Stimulated activated CD8-positive, alpha-beta memory T cell treated with anti-CD3 and anti-CD28 coated beads, Interleukin-12 subunit alpha, Interleukin-12 subunit beta, amount 100 ng/mL, for 24 hours (primary cell): ENCODE results near the gene UFD1.

ENCODE experiments used
- DNase-seq: peaks from one replicate; pipeline ENCODE4 v3.0.0-alpha.2; 2020; ENCODE audit errors: extremely low read depth

UFD1 gene

GRCh38 chr22:19516378-19517170 lies 37.6 kb upstream of the UFD1 start:
- DNase-seq = no peak

- DNase-seq = no peak
Observed at GRCh38 chr22:19515654-19516377, 36.8 kb upstream of the UFD1 start.

GRCh38 chr22:19514831-19515565 lies 36.0 kb upstream of the UFD1 start:
- no peak for DNase-seq

- no peak for DNase-seq
Observed at GRCh38 chr22:19513823-19514222, 34.8 kb upstream of the UFD1 start.

GRCh38 chr22:19510919-19511341 lies 31.9 kb upstream of the UFD1 start:
- DNase-seq = no peak

- no peak for DNase-seq
Observed at GRCh38 chr22:19509923-19510322, 30.9 kb upstream of the UFD1 start.

- DNase-seq = no peak
Observed at GRCh38 chr22:19509191-19509590, 30.2 kb upstream of the UFD1 start.

- no peak for DNase-seq
Observed at GRCh38 chr22:19508024-19508776, 29.2 kb upstream of the UFD1 start.

GRCh38 chr22:19507534-19507861 lies 28.5 kb upstream of the UFD1 start:
- DNase-seq = no peak

GRCh38 chr22:19506212-19506611 lies 27.2 kb upstream of the UFD1 start:
- no peak for DNase-seq

- DNase-seq = no peak
Observed at GRCh38 chr22:19505735-19506126, 26.7 kb upstream of the UFD1 start.

GRCh38 chr22:19504900-19505734 lies 26.1 kb upstream of the UFD1 start:
- DNase-seq = no peak

- DNase-seq = no peak
Observed at GRCh38 chr22:19503869-19504268, 24.9 kb upstream of the UFD1 start.

GRCh38 chr22:19503367-19503766 lies 24.4 kb upstream of the UFD1 start:
- no peak for DNase-seq

- no peak for DNase-seq
Observed at GRCh38 chr22:19501897-19502447, 23.0 kb upstream of the UFD1 start.

- DNase-seq = no peak
Observed at GRCh38 chr22:19499880-19500242, 20.9 kb upstream of the UFD1 start.

- DNase-seq = no peak
Observed at GRCh38 chr22:19499236-19499879, 20.4 kb upstream of the UFD1 start.

- DNase-seq = no peak
Observed at GRCh38 chr22:19498866-19499190, 19.8 kb upstream of the UFD1 start.

GRCh38 chr22:19498154-19498865 lies 19.3 kb upstream of the UFD1 start:
- no peak for DNase-seq

- DNase-seq = no peak
Observed at GRCh38 chr22:19497245-19497644, 18.3 kb upstream of the UFD1 start.
